H1 (cell line): ENCODE data around the gene TTLL5. TPM values are rescaled to one million over a fixed set of nuclear protein-coding genes. Genes with fewer than 3 reads are reported as not detected.

Experiments used
- CTCF ChIA-PET: fragments of 300-600 bp; sonication (Branson Sonifier 250); formaldehyde crosslinking; loops from one replicate; lab custom pipeline; 2021; ENCODE audit not compliant: partially characterized antibody; lab: Charles Lee
- POLR2A ChIA-PET: fragments of 300-600 bp; sonication (Branson Sonifier 250); formaldehyde crosslinking; loops from one replicate; lab custom pipeline; 2021; ENCODE audit warnings: inconsistent platforms; ENCODE audit not compliant: partially characterized antibody; lab: Charles Lee
- DNase-seq, 2 experiments: peaks; one replicate each; pipeline versions ENCODE4 v3.0.0 to v3.0.0-alpha.2; 2010 to 2022; ENCODE audit warnings: low spot score in 2 of 2, low read depth in 1 of 2, mixed read lengths in 1 of 2
- FAIRE-seq: peaks from 2 replicates; lab custom pipeline; 2011; peaks lifted over from hg19 to GRCh38; lab: Jason Lieb, UNC
- H2AFZ ChIP-seq: 2 replicates; pipeline ENCODE4 v1.8.1; 2012; ENCODE audit warnings: low read length, inconsistent platforms
- H2AK5ac ChIP-seq: 2 replicates; pipeline ENCODE4 v1.6.1; 2013; ENCODE audit warnings: low read depth, low read length
- H2BK120ac ChIP-seq: replicated peaks from 2 replicates; pipeline ENCODE3; 2013; ENCODE audit warnings: low read depth, low read length, inconsistent platforms
- H2BK12ac ChIP-seq: 2 replicates; pipeline ENCODE4 v1.6.1; 2013; ENCODE audit warnings: low read depth, low read length
- H2BK15ac ChIP-seq: 2 replicates; pipeline ENCODE4 v1.6.1; 2013; ENCODE audit warnings: low read length
- H2BK20ac ChIP-seq: 2 replicates; pipeline ENCODE4 v1.6.1; 2013; ENCODE audit warnings: low read length
- H2BK5ac ChIP-seq: 2 replicates; pipeline ENCODE4 v1.6.1; 2013; ENCODE audit warnings: low read depth, low read length
- H3K14ac ChIP-seq: 2 replicates; pipeline ENCODE4 v1.6.1; 2013; ENCODE audit warnings: inconsistent platforms; ENCODE audit not compliant: insufficient read length
- H3K18ac ChIP-seq: 2 replicates; pipeline ENCODE4 v1.6.1; 2013; ENCODE audit warnings: low read length; ENCODE audit errors: extremely low read depth
- H3K23ac ChIP-seq: 2 replicates; pipeline ENCODE4 v1.6.1; 2013; ENCODE audit warnings: inconsistent platforms; ENCODE audit not compliant: insufficient read length
- H3K23me2 ChIP-seq: 2 replicates; pipeline ENCODE4 v1.6.1; 2013; ENCODE audit warnings: low read depth, low read length
- H3K27ac ChIP-seq: 2 replicates; pipeline ENCODE4 v1.6.1; 2011; ENCODE audit warnings: low read depth, low read length, inconsistent platforms
- H3K27me3 ChIP-seq, 4 experiments: replicated peaks in 1 of 4; 1 replicate in 1 of 4; 2 replicates in 3 of 4; pipeline versions ENCODE4 v1.6.1 to v1.8.1; 2011 to 2013; ENCODE audit warnings: low read length in 3 of 4, mild to moderate bottlenecking in 3 of 4, inconsistent platforms in 2 of 4, mixed read lengths in 2 of 4, moderate library complexity in 1 of 4; ENCODE audit not compliant: control insufficient read depth in 3 of 4, insufficient read depth in 3 of 4; ENCODE audit errors: extremely low read depth in 1 of 4
- H3K36me3 ChIP-seq, 4 experiments: 2 replicates each; pipeline versions ENCODE4 v1.6.1 to v1.8.1; 2011 to 2013; ENCODE audit warnings: mild to moderate bottlenecking in 4 of 4, low read length in 3 of 4, moderate library complexity in 2 of 4, control low read depth in 1 of 4, inconsistent platforms in 1 of 4; ENCODE audit not compliant: insufficient read depth in 4 of 4, control insufficient read depth in 2 of 4
- H3K4ac ChIP-seq: replicated peaks from 2 replicates; pipeline ENCODE3; 2013; ENCODE audit warnings: low read length, low read depth, mixed read lengths, inconsistent platforms; ENCODE audit not compliant: insufficient read length
- H3K4me1 ChIP-seq, 4 experiments: replicated peaks in 1 of 4; 1 replicate in 1 of 4; 2 replicates in 3 of 4; pipeline versions ENCODE4 v1.6.1 to v1.8.1; 2011 to 2013; ENCODE audit warnings: low read length in 3 of 4, inconsistent platforms in 2 of 4, mixed read lengths in 1 of 4; ENCODE audit not compliant: insufficient read depth in 4 of 4, control insufficient read depth in 3 of 4
- H3K4me2 ChIP-seq, 2 experiments: 2 replicates each; pipeline versions ENCODE4 v1.6.1 to v1.8.1; 2011 to 2013; ENCODE audit warnings: low read depth in 2 of 2, low read length in 2 of 2, control low read depth in 1 of 2, inconsistent platforms in 1 of 2, mild to moderate bottlenecking in 1 of 2; ENCODE audit not compliant: insufficient read depth in 1 of 2
- H3K4me3 ChIP-seq, 4 experiments: fragments of 200-600, 300-600 bp in 1 of 4; sonication (generic), shearing (Covaris generic), sonication (Bioruptor Twin) in 1 of 4; 2 replicates each; pipeline versions ENCODE4 v1.5.1 to v1.8.1; 2011 to 2016; ENCODE audit warnings: low read length in 4 of 4, low read depth in 3 of 4, control low read depth in 2 of 4, inconsistent platforms in 2 of 4, mild to moderate bottlenecking in 2 of 4, mixed read lengths in 1 of 4, moderate library complexity in 1 of 4; ENCODE audit not compliant: insufficient read depth in 2 of 4; ENCODE audit errors: extremely low read depth in 1 of 4
- H3K56ac ChIP-seq: replicated peaks from 2 replicates; pipeline ENCODE3; 2013; ENCODE audit warnings: low read depth, mild to moderate bottlenecking, mixed read lengths, low read length, inconsistent platforms; ENCODE audit not compliant: insufficient read length
- H3K79me1 ChIP-seq: 2 replicates; pipeline ENCODE4 v1.6.1; 2013; ENCODE audit warnings: low read depth, low read length, control low read depth
- H3K79me2 ChIP-seq, 2 experiments: 2 replicates each; pipeline versions ENCODE4 v1.6.1 to v1.8.1; 2012 to 2013; ENCODE audit warnings: low read length in 2 of 2, mild to moderate bottlenecking in 2 of 2, inconsistent platforms in 1 of 2; ENCODE audit not compliant: insufficient read depth in 2 of 2, control insufficient read depth in 1 of 2
- H3K9ac ChIP-seq, 4 experiments: replicated peaks in 1 of 4; 1 replicate in 1 of 4; 2 replicates in 3 of 4; pipeline versions ENCODE4 v1.6.1 to v1.8.1; 2011 to 2013; ENCODE audit warnings: low read depth in 3 of 4, low read length in 3 of 4, control low read depth in 2 of 4, mild to moderate bottlenecking in 2 of 4, moderate library complexity in 2 of 4, inconsistent platforms in 1 of 4; ENCODE audit errors: extremely low read depth in 1 of 4
- H3K9me3 ChIP-seq, 2 experiments: 2 replicates each; pipeline versions ENCODE4 v1.6.1 to v1.8.1; 2012 to 2013; ENCODE audit warnings: mild to moderate bottlenecking in 2 of 2, moderate library complexity in 2 of 2, control low read depth in 1 of 2, inconsistent platforms in 1 of 2, low read depth in 1 of 2, low read length in 1 of 2, mixed read lengths in 1 of 2; ENCODE audit not compliant: insufficient read depth in 2 of 2
- H4K20me1 ChIP-seq, 2 experiments: replicated peaks in 1 of 2; 2 replicates each; pipeline versions ENCODE3 to v1.8.1; 2011 to 2013; ENCODE audit warnings: inconsistent platforms in 2 of 2, low read length in 2 of 2, mild to moderate bottlenecking in 1 of 2; ENCODE audit not compliant: insufficient read depth in 2 of 2, control insufficient read depth in 1 of 2
- H4K5ac ChIP-seq: 2 replicates; pipeline ENCODE4 v1.6.1; 2013; ENCODE audit warnings: low read length, low read depth, mixed read lengths, inconsistent platforms; ENCODE audit not compliant: insufficient read length
- H4K8ac ChIP-seq: 2 replicates; pipeline ENCODE4 v1.8.0; 2013; ENCODE audit warnings: mild to moderate bottlenecking, moderate library complexity, low read length, inconsistent platforms; ENCODE audit not compliant: insufficient read depth; ENCODE audit errors: extremely low read depth
- H4K91ac ChIP-seq: replicated peaks from 2 replicates; pipeline ENCODE3; 2013; ENCODE audit warnings: low read length, mixed read lengths, inconsistent platforms; ENCODE audit not compliant: insufficient read length
- BACH1 ChIP-seq: IDR thresholded peaks from 2 replicates; pipeline ENCODE4 v1.6.1; 2012; ENCODE audit warnings: low read length, improper control_type of control experiment
- BRCA1 ChIP-seq: IDR thresholded peaks from 2 replicates; pipeline ENCODE4 v1.6.1; 2012; ENCODE audit warnings: low read depth, low read length, improper control_type of control experiment
- CBX8 ChIP-seq: fragments of 300-800, 300-1000 bp; sonication (generic); IDR thresholded peaks from 2 replicates; pipeline ENCODE4 v1.7.1; 2016; ENCODE audit warnings: low read depth, low read length, borderline replicate concordance
- SP1 ChIP-seq: IDR thresholded peaks from 2 replicates; pipeline ENCODE4 v1.6.1; 2011; ENCODE audit warnings: low read depth, low read length
- WGBS, 2 experiments: shearing (Covaris generic) in 1 of 2; methylation state at CpG; one replicate each; pipeline versions ENCODE4 v1.1.6 to v1.1.7; 2013 to 2015; ENCODE audit warnings: low lambda C conversion rate in 2 of 2, mixed read lengths in 2 of 2, inconsistent platforms in 1 of 2, low coverage in 1 of 2, missing lambda C conversion rate in 1 of 2; ENCODE audit not compliant: insufficient replicate concordance in 2 of 2, insufficient coverage in 1 of 2, insufficient read length in 1 of 2; ENCODE audit errors: extremely low coverage in 1 of 2, missing lambda C conversion rate in 1 of 2; 5-methylcytosine and 5-hydroxymethylcytosine counted together
- polyA plus RNA-seq, 7 experiments: library from polyadenylated mRNA; depleted of rRNA in 3 of 7; stranded (reverse) in 5 of 7; unstranded in 2 of 7; fragments of >200 nt in 5 of 7; fragments of 200-250 nt in 2 of 7; gene quantifications; 1 replicate in 5 of 7; 2 replicates in 1 of 7; 4 replicates in 1 of 7; pipeline versions ENCODE4 v1.2.1 to v1.2.3, GENCODE V29; 2011 to 2013; ENCODE audit warnings: missing spikeins in 2 of 7, mixed read lengths in 2 of 7
- total RNA-seq: library from RNA; stranded (reverse); fragmentation: NEBNext Ultra II Directional; extraction: Animal tissue kit (Norgen Biotek cat#: 25700); gene quantifications from 2 replicates; pipeline ENCODE4 v1.2.1, GENCODE V29; 2021
- TF ChIP-seq, protein P1 (sequence below): IDR thresholded peaks from 2 replicates; pipeline ENCODE4 v1.6.1; 2011; ENCODE audit warnings: low read depth, mild to moderate bottlenecking, low read length; ENCODE audit not compliant: insufficient read depth

Gene TTLL5
- total and polyA plus RNA-seq, 2 of the 8 experiments (the other 6 are each of a cell fraction or from before 2014, with no cell fraction given): 16.1 to 45.9 TPM

DNA sequence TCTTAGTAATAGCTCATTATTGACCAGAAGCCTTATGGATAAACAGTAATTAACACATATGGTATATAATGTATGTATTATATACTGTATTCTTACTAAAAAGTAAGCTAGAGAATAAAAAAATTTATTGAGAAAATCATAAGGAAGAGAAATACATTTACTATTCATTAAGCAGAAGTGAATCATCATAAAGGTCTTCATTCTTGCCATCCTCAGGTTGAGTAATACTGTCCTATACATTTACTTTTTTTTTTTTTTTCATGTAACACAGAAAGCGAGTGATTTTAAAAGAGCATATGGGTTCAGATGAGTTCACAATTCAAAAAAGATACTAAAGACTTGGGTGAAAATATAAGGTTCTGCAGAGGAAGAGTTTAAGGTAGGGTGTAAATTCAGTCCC is 168.3 kb downstream of the TTLL5 start:
- no peaks in the 10 kb centered on the region for H3K4me1 ChIP-seq
- H4K20me1 ChIP-seq: no peaks in the 10 kb centered on the region
- CTCF ChIA-PET: interaction anchor here (1.0 to 1.2 kb wide), 3 partner anchors 35 to 120 kb away, joined by 3 to 4 read pairs (median 4); no protein-coding TSS in a partner anchor
- H3K23me2 ChIP-seq: no peaks in the 10 kb centered on the region
- H3K4me3 ChIP-seq: no peak overlapping the region
- no peak overlapping the region for H2BK12ac ChIP-seq
- no peak for FAIRE-seq
- H4K5ac ChIP-seq: no peak overlapping the region
- H2AFZ ChIP-seq: no peak overlapping the region
- no peak overlapping the region for H3K14ac ChIP-seq
- no peak overlapping the region for H3K27ac ChIP-seq
- no peak overlapping the region for H3K18ac ChIP-seq
- no peak overlapping the region for H3K56ac ChIP-seq
- H2BK120ac ChIP-seq: no peak overlapping the region
- H2BK5ac ChIP-seq: no peak overlapping the region
- no peak overlapping the region for H3K23ac ChIP-seq
- H3K36me3 ChIP-seq: no peaks in the 10 kb centered on the region; a peak in 1 of 8 replicates
- no peaks in the 10 kb centered on the region for H3K79me2 ChIP-seq
- WGBS, 2 experiments: 91% methylated on average over 1 of the region's 1 CpG; no CpG with 5 or more reads in 1 of the 2 experiments
- no peaks in the 10 kb centered on the region for H3K27me3 ChIP-seq
- H3K4ac ChIP-seq: no peak overlapping the region
- no peak overlapping the region for H4K8ac ChIP-seq
- POLR2A ChIA-PET: no interaction called here
- DNase-seq: no peak
- no peaks in the 10 kb centered on the region for H3K9me3 ChIP-seq
- H2AK5ac ChIP-seq: no peak overlapping the region
- H3K79me1 ChIP-seq: no peaks in the 10 kb centered on the region
- H3K4me2 ChIP-seq: no peak overlapping the region
- no peak overlapping the region for H2BK15ac ChIP-seq
- no peak overlapping the region for H2BK20ac ChIP-seq
- no peak overlapping the region for H3K9ac ChIP-seq
- H4K91ac ChIP-seq: no peak overlapping the region
- TF ChIP-seq BRCA1 (no peak), SP1 (no peak), CBX8 (no peak), BACH1 (no peak)
- TF ChIP-seq, protein P1, sequence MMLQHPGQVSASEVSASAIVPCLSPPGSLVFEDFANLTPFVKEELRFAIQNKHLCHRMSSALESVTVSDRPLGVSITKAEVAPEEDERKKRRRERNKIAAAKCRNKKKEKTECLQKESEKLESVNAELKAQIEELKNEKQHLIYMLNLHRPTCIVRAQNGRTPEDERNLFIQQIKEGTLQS: no peak
